K562 (cell line): Measurements from ENCODE around the gene RBPJ. TPM values are rescaled to one million over a fixed set of nuclear protein-coding genes. Genes with fewer than 3 reads are reported as not detected.
A peak's percentile ranks its signal among the peaks of the same experiment; 100 is the strongest.

Source experiments
- ARID3A ChIP-seq: IDR thresholded peaks from 2 replicates; pipeline ENCODE4 v1.6.1; 2012; ENCODE audit warnings: low read depth, low read length, improper control_type of control experiment, borderline replicate concordance
- CGGBP1 ChIP-seq: fragments of 250-450 bp; sonication (Bioruptor Pico); IDR thresholded peaks from 2 replicates; pipeline ENCODE4 v1.9.0; 2021; ENCODE audit warnings: mild to moderate bottlenecking
- DNMT1 ChIP-seq: fragments of 450-650 bp; IDR thresholded peaks from 2 replicates; pipeline ENCODE4 v1.6.1; 2016; ENCODE audit warnings: antibody characterized with exemption, mild to moderate bottlenecking
- DPF2 ChIP-seq: fragments of 450-650 bp; IDR thresholded peaks from 2 replicates; pipeline ENCODE4 v1.6.1; 2016
- GABPA ChIP-seq: fragments of 200-800 bp; sonication (Bioruptor generic); conservative IDR thresholded peaks from 2 replicates; pipeline ENCODE4 v1.6.1; 2016; ENCODE audit warnings: low read depth, missing genetic modification characterization, missing compliant biosample characterization
- ID3 ChIP-seq, 2 experiments: fragments of 250-450 bp in 1 of 2; fragments of 450-650 bp in 1 of 2; sonication (Bioruptor Pico) in 1 of 2; IDR thresholded peaks; 2 replicates each; pipeline versions ENCODE4 v1.6.1 to v1.8.0; 2016 to 2021; ENCODE audit warnings: mild to moderate bottlenecking in 2 of 2, moderate library complexity in 2 of 2, missing compliant biosample characterization in 1 of 2, missing genetic modification characterization in 1 of 2
- ILF3 ChIP-seq: fragments of 450-650 bp; IDR thresholded peaks from 2 replicates; pipeline ENCODE4 v1.6.1; 2018; ENCODE audit warnings: antibody characterized with exemption, mild to moderate bottlenecking, moderate library complexity, borderline replicate concordance
- KDM4B ChIP-seq, 2 experiments: fragments of 450-650 bp in 1 of 2; sonication (generic) in 1 of 2; IDR thresholded peaks; 2 replicates each; pipeline ENCODE4 v1.6.1; 2016 to 2017; ENCODE audit warnings: borderline replicate concordance in 2 of 2, antibody characterized with exemption in 1 of 2, low read depth in 1 of 2, mild to moderate bottlenecking in 1 of 2
- MAFF ChIP-seq: IDR thresholded peaks from 2 replicates; pipeline ENCODE4 v1.6.1; 2012; ENCODE audit warnings: low read length, improper control_type of control experiment
- MCM7 ChIP-seq, 2 experiments: fragments of 450-650 bp; IDR thresholded peaks; 2 replicates each; pipeline ENCODE4 v1.6.1; 2016 to 2018
- NFYB ChIP-seq: IDR thresholded peaks from 2 replicates; pipeline ENCODE4 v1.6.1; 2011; ENCODE audit warnings: mild to moderate bottlenecking, moderate library complexity; ENCODE audit not compliant: insufficient read length; ENCODE audit errors: extremely low read depth
- NR3C1 ChIP-seq: sonication (generic); formaldehyde crosslinking; IDR thresholded peaks from 2 replicates; pipeline ENCODE4 v1.8.1; 2022; ENCODE audit warnings: missing genetic modification reagents
- PHF8 ChIP-seq: fragments of 200-600 bp; sonication (generic); IDR thresholded peaks from 2 replicates; pipeline ENCODE4 v1.6.1; 2012; ENCODE audit warnings: mixed run types, mild to moderate bottlenecking, inconsistent platforms, low read length, moderate library complexity, borderline replicate concordance
- RBM14 ChIP-seq: fragments of 200-400 bp; formaldehyde crosslinking; IDR thresholded peaks from 2 replicates; pipeline ENCODE4 v1.6.1; 2018; ENCODE audit warnings: low read depth, mild to moderate bottlenecking, low read length, moderate library complexity, borderline replicate concordance; ENCODE audit not compliant: insufficient read depth
- RFX5 ChIP-seq: IDR thresholded peaks from 2 replicates; pipeline ENCODE4 v1.6.1; 2011; ENCODE audit warnings: low read depth, mild to moderate bottlenecking, improper control_type of control experiment, low read length
- TAF1 ChIP-seq: IDR thresholded peaks from 2 replicates; pipeline ENCODE4 v1.6.1; 2011; ENCODE audit warnings: mild to moderate bottlenecking, low read length, moderate library complexity; ENCODE audit not compliant: insufficient read depth, control insufficient read depth, severe bottlenecking; ENCODE audit errors: extremely low read depth
- UBTF ChIP-seq, 2 experiments: IDR thresholded peaks; 2 replicates each; pipeline ENCODE4 v1.6.1; 2012; ENCODE audit warnings: improper control_type of control experiment in 2 of 2, low read depth in 2 of 2, low read length in 2 of 2, borderline replicate concordance in 1 of 2
- ZFP1 ChIP-seq: fragments of 450-650 bp; formaldehyde crosslinking; IDR thresholded peaks from 2 replicates; pipeline ENCODE4 v1.4.0; 2020; ENCODE audit warnings: mild to moderate bottlenecking, mixed read lengths
- ZNF224 ChIP-seq: sonication (generic); formaldehyde crosslinking; IDR thresholded peaks from 2 replicates; pipeline ENCODE4 v1.8.0; 2022; ENCODE audit warnings: mild to moderate bottlenecking, missing genetic modification reagents
- ZNF347 ChIP-seq: fragments of 450-650 bp; formaldehyde crosslinking; IDR thresholded peaks from 2 replicates; pipeline ENCODE4 v1.4.0; 2020; ENCODE audit warnings: low read depth, mild to moderate bottlenecking, moderate library complexity
- ZNF717 ChIP-seq: fragments of 250-450 bp; sonication (Bioruptor Pico); IDR thresholded peaks from 2 replicates; pipeline ENCODE4 v1.5.0; 2021
- ZNF785 ChIP-seq: fragments of 250-450 bp; sonication (Bioruptor Pico); IDR thresholded peaks from 2 replicates; pipeline ENCODE4 v1.4.0; 2020; ENCODE audit warnings: mild to moderate bottlenecking
- polyA plus RNA-seq, 8 experiments: library from polyadenylated mRNA; depleted of rRNA in 4 of 8; stranded (reverse) in 5 of 8; unstranded in 3 of 8; fragments of >200 nt; fragmentation: Nextera tagmentation in 2 of 8; fragmentation: Illumina TruSeq in 1 of 8; extraction: Ambion mirVana in 2 of 8; extraction: Trizol in 1 of 8; gene quantifications; 2 replicates each; pipeline versions ENCODE4 v1.2.1 to v1.2.3, GENCODE V29; 2011 to 2014; ENCODE audit warnings: inconsistent platforms in 1 of 8, missing spikeins in 1 of 8
- total RNA-seq, 7 experiments: library from RNA; depleted of rRNA in 6 of 7; stranded (reverse); fragments of >200 nt in 6 of 7; fragmentation: Illumina TruSeq in 2 of 7; extraction: Trizol in 2 of 7; gene quantifications; 2 replicates each; pipeline versions ENCODE4 v1.2.1 to v1.2.3, GENCODE V29; 2011 to 2021; ENCODE audit warnings: low replicate concordance in 1 of 7
- TF ChIP-seq, protein P1 (sequence below): fragments of 450-650 bp; conservative IDR thresholded peaks from 2 replicates; pipeline ENCODE4 v1.6.1; 2016; ENCODE audit warnings: missing genetic modification characterization, low read depth, mild to moderate bottlenecking, missing compliant biosample characterization, moderate library complexity

RBPJ gene
- total and polyA plus RNA-seq, 9 of the 15 experiments (the other 6 are each of a cell fraction or from before 2014, with no cell fraction given), result 17.2 to 49.4 (median 33.8) TPM

GRCh38 chr4:26330186-26330787 lies 9.5 kb downstream of the RBPJ start (continued):
- TF ChIP-seq ZNF347 (no peak), ZNF717 (CRISPR knock-in tag) (no peak), ZNF224 (CRISPR knock-in tag) (no peak), DNMT1 (no peak), ZNF785 (CRISPR knock-in tag) (no peak), RBM14 (no peak), ZFP1 (CRISPR knock-in tag) (no peak), TAF1 (no peak), PHF8 (no peak), NR3C1 (CRISPR knock-in tag) (no peak), UBTF (IDR thresholded peaks at IDR 0.05; ENCODE audit: borderline replicate concordance in 1 of 2, low read depth in 2 of 2, low read length in 2 of 2) (no peak), KDM4B (IDR thresholded peaks at IDR 0.05; ENCODE audit: borderline replicate concordance in 2 of 2, low read depth in 1 of 2) (no peak), ILF3 (no peak), MAFF (peak; percentile 13; the same call in 1 of the 2 replicates), ARID3A (0 out of 2 replicates have a peak, but pooled peaks have one; percentile 49), DPF2 (no peak), GABPA (tag) (no peak), CGGBP1 (no peak), NFYB (no peak), RFX5 (peak; percentile 87), ID3 (CRISPR knock-in tag; IDR thresholded peaks at IDR 0.05) (no peak), ID3 (tag; IDR thresholded peaks at IDR 0.05) (no peak), MCM7 (IDR thresholded peaks at IDR 0.05) (no peak)
- TF ChIP-seq, protein P1, sequence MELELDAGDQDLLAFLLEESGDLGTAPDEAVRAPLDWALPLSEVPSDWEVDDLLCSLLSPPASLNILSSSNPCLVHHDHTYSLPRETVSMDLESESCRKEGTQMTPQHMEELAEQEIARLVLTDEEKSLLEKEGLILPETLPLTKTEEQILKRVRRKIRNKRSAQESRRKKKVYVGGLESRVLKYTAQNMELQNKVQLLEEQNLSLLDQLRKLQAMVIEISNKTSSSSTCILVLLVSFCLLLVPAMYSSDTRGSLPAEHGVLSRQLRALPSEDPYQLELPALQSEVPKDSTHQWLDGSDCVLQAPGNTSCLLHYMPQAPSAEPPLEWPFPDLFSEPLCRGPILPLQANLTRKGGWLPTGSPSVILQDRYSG, result no peak
